ENCODE measurements around the gene SLC6A3.

Gene SLC6A3

GRCh38 chr5:1378096-1378495, 67.1 kb downstream of the SLC6A3 start:
- Histone ChIP-seq H3K9me3 (ENCODE audit: insufficient read depth, low read depth, low read length) (no peaks in the 10 kb centered on the region), H3K4me1 (ENCODE audit: insufficient read depth, low read length, poor library complexity, severe bottlenecking) (no peaks in the 10 kb centered on the region), H3F3A (ENCODE audit: low read depth) (no peaks in the 10 kb centered on the region), H3K4me2 (ENCODE audit: low read depth, low read length, poor library complexity, severe bottlenecking) (no peak overlapping the region), H3K4me3 (ENCODE audit: low read length, poor library complexity, severe bottlenecking) (no peak overlapping the region), H3K9me2 (replicated peaks; ENCODE audit: low read depth, low read length) (no peaks in the 10 kb centered on the region), H2AFZ (ENCODE audit: low read length) (no peak overlapping the region), H4K20me1 (ENCODE audit: insufficient read depth, low read length, poor library complexity, severe bottlenecking) (no peaks in the 10 kb centered on the region), H3K36me3 (ENCODE audit: insufficient read depth, low read length) (no peaks in the 10 kb centered on the region), H3K9ac (ENCODE audit: low read depth, low read length, poor library complexity, severe bottlenecking) (no peak overlapping the region), H3K27me3 (ENCODE audit: insufficient read depth, low read length, poor library complexity, severe bottlenecking) (no peaks in the 10 kb centered on the region), H3K79me2 (ENCODE audit: insufficient read depth, low read length) (no peaks in the 10 kb centered on the region)
- TF ChIP-seq EZH2phosphoT487 (IDR thresholded peaks at IDR 0.05; ENCODE audit: borderline replicate concordance) (no peak), CTCF (conservative IDR thresholded peaks at IDR 0.05; ENCODE audit: low read length) (no peak)

DNA sequence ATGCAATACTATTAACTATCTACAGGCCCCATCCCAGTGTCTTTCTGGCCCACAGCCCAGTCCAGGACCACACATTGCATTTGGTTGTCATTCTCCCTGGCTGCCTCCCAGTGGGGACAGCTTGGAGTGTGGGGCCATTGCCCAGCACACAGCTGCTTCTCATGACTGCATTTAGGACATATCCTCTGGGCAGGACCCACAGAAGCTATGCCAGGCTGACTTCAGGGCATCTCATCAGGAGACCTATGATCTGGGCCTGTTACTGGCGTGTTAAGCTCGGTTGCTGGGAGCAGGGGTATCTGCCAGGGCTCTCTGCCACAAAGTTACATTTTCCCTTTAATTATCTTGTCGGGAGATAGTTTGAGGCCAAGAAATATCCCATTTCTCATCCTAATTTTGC, 68.3 kb downstream of the SLC6A3 start:
- no peak overlapping the region for H3K9ac ChIP-seq (ENCODE audit: low read depth, low read length, poor library complexity, severe bottlenecking)
- TF ChIP-seq CTCF (conservative IDR thresholded peaks at IDR 0.05; ENCODE audit: low read length) (no peak), EZH2phosphoT487 (IDR thresholded peaks at IDR 0.05; ENCODE audit: borderline replicate concordance) (no peak)
- H3K4me1 ChIP-seq (ENCODE audit: insufficient read depth, low read length, poor library complexity, severe bottlenecking): no peaks in the 10 kb centered on the region
- H2AFZ ChIP-seq (ENCODE audit: low read length): no peak overlapping the region
- no peak overlapping the region for H3K4me2 ChIP-seq (ENCODE audit: low read depth, low read length, poor library complexity, severe bottlenecking)
- no peaks in the 10 kb centered on the region for H3K79me2 ChIP-seq (ENCODE audit: insufficient read depth, low read length)
- H3K4me3 ChIP-seq (ENCODE audit: low read length, poor library complexity, severe bottlenecking): no peak overlapping the region
- no peaks in the 10 kb centered on the region for H3K9me2 ChIP-seq (replicated peaks; ENCODE audit: low read depth, low read length)
- H3K9me3 ChIP-seq (ENCODE audit: insufficient read depth, low read depth, low read length): no peaks in the 10 kb centered on the region
- H3F3A ChIP-seq (ENCODE audit: low read depth): no peaks in the 10 kb centered on the region
- H4K20me1 ChIP-seq (ENCODE audit: insufficient read depth, low read length, poor library complexity, severe bottlenecking): no peaks in the 10 kb centered on the region
- H3K36me3 ChIP-seq (ENCODE audit: insufficient read depth, low read length): no peaks in the 10 kb centered on the region
- no peaks in the 10 kb centered on the region for H3K27me3 ChIP-seq (ENCODE audit: insufficient read depth, low read length, poor library complexity, severe bottlenecking)

DNA sequence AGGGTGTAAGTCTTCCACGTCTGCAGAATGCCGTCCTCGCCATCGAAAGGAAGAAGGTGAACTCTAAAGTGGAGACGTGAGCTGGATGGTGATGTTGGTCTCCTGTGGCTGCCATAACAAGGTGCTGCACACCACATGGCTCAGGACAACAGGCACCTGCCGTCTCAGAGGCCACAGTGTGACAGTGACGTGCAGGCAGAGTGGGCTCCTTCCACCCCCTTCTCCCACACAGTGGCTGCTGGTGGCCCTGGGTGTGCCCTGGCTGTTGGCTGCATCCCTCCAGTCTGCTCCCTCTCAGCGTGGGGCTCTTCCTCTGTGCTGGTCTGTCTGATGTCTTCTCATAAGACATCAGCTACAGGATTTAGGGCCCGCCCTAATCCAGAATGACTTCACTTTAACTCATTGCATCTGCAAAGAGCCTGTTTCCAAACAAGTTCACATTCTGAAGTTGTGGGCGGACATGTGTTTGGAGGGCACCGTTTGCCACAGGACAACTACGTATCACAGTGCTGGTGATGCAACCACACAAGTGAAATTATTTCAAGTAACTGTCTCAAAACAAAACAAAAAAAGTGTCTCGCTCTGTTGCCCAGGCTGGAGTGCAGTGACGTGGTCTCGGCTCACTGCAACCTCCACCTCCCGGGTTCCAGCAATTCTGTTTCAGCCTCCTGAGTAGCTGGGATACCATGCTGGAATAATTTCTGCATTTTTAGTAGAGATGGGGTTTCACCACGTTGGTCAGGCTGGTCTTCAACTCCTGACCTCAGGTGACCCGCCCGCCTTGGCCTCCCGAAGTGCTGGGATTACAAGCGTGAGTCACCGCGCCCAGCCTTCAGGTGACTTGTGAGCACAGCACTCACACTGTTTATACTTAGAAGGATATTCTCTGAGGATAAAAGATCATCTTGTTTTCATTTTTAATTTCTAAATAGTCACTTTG, 69.1 kb downstream of the SLC6A3 start:
- Histone ChIP-seq H3K27me3 (ENCODE audit: insufficient read depth, low read length, poor library complexity, severe bottlenecking) (no peaks in the 10 kb centered on the region), H2AFZ (ENCODE audit: low read length) (no peak overlapping the region), H3F3A (ENCODE audit: low read depth) (no peaks in the 10 kb centered on the region), H3K4me1 (ENCODE audit: insufficient read depth, low read length, poor library complexity, severe bottlenecking) (no peaks in the 10 kb centered on the region), H3K9me3 (ENCODE audit: insufficient read depth, low read depth, low read length) (no peaks in the 10 kb centered on the region), H3K4me3 (ENCODE audit: low read length, poor library complexity, severe bottlenecking) (no peak overlapping the region), H3K9ac (ENCODE audit: low read depth, low read length, poor library complexity, severe bottlenecking) (no peak overlapping the region), H3K4me2 (ENCODE audit: low read depth, low read length, poor library complexity, severe bottlenecking) (no peak overlapping the region), H4K20me1 (ENCODE audit: insufficient read depth, low read length, poor library complexity, severe bottlenecking) (no peaks in the 10 kb centered on the region), H3K9me2 (replicated peaks; ENCODE audit: low read depth, low read length) (no peaks in the 10 kb centered on the region), H3K79me2 (ENCODE audit: insufficient read depth, low read length) (no peaks in the 10 kb centered on the region), H3K36me3 (ENCODE audit: insufficient read depth, low read length) (no peaks in the 10 kb centered on the region)
- TF ChIP-seq CTCF (conservative IDR thresholded peaks at IDR 0.05; ENCODE audit: low read length) (no peak), EZH2phosphoT487 (IDR thresholded peaks at IDR 0.05; ENCODE audit: borderline replicate concordance) (no peak)
